ENCODE results near the gene TMC4.

DNA sequence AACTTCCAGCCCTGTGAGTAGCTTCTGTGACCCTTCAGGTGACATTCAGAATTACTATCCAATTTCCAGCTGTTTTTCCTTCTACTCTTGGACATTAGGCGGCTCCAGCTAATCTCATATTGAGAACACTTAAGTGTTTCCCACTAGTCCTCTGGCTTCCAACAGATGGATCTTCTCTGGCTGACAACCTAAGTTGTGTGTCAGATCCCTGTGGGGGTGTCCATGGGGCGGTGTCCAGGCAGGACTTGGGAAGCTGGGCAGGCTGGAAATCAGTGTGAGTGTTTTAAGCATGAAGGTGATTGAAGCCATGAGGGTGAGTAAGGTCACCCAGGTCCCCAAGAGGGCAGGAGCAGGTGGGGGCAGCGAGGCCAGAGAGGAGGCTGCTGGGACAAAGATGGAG, 25.3 kb downstream of the TMC4 start:
- TF ChIP-seq, protein P1, sequence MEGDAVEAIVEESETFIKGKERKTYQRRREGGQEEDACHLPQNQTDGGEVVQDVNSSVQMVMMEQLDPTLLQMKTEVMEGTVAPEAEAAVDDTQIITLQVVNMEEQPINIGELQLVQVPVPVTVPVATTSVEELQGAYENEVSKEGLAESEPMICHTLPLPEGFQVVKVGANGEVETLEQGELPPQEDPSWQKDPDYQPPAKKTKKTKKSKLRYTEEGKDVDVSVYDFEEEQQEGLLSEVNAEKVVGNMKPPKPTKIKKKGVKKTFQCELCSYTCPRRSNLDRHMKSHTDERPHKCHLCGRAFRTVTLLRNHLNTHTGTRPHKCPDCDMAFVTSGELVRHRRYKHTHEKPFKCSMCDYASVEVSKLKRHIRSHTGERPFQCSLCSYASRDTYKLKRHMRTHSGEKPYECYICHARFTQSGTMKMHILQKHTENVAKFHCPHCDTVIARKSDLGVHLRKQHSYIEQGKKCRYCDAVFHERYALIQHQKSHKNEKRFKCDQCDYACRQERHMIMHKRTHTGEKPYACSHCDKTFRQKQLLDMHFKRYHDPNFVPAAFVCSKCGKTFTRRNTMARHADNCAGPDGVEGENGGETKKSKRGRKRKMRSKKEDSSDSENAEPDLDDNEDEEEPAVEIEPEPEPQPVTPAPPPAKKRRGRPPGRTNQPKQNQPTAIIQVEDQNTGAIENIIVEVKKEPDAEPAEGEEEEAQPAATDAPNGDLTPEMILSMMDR (IDR thresholded peaks at IDR 0.05) = no peak
- TF ChIP-seq POLR2A (IDR thresholded peaks at IDR 0.05) = no peak

Measured in body of pancreas (tissue), 4 donors.